LNCAP (cell line): ENCODE results near the gene C19orf53.

ENCODE experiments used
- TF ChIP-seq, protein P1 (sequence below): fragments of 450-650 bp; IDR thresholded peaks from 2 replicates; pipeline ENCODE4 v1.5.1; 2017; ENCODE audit warnings: mild to moderate bottlenecking

Gene C19orf53

DNA sequence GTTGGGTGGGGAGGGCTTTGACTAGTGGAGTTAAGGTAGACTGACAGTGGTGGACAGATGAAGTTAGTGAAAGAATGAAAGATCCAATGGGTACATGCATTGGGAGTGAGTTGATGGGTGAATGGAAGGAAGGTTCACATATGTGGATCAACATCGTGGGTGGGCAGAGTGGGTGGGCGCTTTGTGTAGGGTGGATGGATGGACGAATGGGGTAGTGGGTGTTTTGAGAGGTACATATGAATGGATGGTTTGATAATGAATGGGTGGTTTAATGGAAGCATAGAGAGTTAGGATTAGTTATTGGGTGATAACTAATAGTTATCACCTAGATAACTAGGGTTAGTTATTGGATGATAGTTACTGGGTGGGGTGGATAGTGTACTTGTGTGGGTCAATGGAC is 32.5 kb downstream of the C19orf53 start:
- TF ChIP-seq, protein P1, sequence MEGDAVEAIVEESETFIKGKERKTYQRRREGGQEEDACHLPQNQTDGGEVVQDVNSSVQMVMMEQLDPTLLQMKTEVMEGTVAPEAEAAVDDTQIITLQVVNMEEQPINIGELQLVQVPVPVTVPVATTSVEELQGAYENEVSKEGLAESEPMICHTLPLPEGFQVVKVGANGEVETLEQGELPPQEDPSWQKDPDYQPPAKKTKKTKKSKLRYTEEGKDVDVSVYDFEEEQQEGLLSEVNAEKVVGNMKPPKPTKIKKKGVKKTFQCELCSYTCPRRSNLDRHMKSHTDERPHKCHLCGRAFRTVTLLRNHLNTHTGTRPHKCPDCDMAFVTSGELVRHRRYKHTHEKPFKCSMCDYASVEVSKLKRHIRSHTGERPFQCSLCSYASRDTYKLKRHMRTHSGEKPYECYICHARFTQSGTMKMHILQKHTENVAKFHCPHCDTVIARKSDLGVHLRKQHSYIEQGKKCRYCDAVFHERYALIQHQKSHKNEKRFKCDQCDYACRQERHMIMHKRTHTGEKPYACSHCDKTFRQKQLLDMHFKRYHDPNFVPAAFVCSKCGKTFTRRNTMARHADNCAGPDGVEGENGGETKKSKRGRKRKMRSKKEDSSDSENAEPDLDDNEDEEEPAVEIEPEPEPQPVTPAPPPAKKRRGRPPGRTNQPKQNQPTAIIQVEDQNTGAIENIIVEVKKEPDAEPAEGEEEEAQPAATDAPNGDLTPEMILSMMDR: no peak

DNA sequence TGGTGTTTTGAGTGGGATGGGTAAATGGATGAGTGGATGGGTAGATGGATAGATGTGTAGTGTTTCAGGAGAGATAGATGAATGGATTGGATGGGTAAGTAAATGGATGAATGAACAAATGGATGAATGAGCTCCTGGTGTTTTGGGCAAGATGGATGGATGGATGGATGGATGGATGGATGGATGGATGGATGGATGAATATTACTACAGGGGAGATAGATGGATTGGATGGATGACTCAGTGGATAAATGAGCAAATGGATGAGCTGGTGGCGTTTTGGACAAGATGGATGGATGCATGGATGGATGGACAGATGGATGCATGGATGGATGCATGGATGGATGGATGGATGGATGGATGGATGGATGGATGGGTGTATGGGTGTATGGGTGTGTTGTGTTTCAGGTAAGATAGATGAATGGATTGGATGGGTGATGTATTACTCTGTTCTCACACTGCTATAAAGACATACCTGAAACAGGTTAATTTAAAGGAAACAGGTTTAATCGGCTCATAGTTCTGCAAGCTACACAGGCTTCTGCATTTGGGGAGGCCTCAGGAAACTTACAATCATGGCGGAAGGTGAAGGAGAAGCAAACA is 33.3 kb downstream of the C19orf53 start:
- TF ChIP-seq, protein P1: no peak

DNA sequence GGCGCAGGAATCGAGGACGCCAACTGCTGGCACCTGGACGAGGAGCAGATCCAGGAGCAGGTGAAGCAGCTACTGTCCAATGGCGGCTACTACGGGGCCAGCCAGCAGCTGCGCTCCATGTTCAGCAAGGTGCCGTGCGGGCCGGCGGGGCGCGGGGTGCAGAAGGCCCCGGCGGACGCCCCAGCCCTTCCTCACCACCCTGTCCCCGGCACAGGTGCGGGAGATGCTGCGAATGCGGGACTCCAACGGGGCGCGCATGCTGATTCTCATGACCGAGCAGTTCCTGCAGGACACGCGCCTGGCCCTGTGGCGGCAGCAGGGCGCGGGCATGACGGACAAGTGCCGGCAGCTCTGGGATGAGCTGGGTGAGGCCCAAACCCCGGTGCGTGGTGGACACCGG is 34.6 kb downstream of the C19orf53 start:
- TF ChIP-seq, protein P1: no peak

DNA sequence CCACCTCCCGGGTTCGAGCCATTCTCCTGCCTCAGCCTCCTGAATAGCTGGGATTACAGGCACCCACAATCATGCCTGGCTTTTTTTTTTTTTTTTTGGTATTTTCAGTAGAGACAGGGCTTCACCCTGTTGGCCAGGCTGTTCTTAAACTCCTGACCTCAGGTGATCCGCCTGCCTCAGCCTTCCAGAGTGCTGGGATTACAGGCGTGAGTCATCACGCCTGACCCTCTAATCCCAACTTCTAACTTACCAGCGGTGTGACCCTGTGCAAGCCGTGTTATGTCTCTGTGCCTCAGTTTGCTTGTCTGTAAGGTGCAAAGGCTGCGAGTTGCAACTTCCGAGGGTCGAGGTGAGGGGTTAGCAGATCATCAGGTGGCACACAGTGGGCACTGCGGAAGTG is 38.3 kb downstream of the C19orf53 start:
- TF ChIP-seq, protein P1: no peak

DNA sequence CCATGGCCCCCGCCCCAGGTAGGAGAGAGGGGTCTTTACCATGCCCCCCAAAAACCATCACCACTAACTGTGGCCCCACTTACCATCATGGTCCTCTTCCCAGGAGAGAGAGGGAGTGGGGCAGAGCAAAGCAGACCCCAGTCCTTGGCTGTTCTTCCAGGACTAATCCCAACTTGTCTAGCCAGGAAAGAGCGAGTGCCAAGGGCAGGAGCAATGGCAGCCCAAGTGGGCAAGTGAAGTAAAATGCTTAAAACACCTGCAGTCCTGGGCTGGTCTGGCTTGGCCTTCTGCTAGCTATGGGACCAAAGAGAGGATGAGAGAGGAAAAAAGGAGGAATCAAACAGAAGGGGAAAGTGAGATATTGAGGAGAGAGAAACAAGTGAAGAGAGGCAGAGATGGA is 38.9 kb downstream of the C19orf53 start:
- TF ChIP-seq, protein P1: no peak

DNA sequence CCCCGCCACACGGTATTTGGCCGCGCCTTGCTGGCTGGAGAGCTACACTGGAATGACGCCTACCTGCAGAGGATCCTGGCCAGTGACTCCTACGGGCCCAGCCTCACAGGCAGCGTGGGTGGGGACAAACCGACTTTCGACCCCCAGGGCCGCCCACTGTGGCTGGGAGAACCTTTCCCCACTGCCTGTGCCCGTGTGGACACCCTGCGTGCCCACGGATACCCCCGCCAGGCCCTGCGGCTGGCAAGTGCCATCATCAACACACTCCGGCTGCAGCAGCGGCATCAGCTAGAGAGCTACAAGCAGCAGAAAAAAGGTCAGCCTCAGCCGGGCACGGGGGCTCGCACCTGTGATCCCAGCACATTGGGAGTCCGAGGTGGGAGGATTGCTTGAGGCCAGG is 40.3 kb downstream of the C19orf53 start:
- TF ChIP-seq, protein P1: no peak

DNA sequence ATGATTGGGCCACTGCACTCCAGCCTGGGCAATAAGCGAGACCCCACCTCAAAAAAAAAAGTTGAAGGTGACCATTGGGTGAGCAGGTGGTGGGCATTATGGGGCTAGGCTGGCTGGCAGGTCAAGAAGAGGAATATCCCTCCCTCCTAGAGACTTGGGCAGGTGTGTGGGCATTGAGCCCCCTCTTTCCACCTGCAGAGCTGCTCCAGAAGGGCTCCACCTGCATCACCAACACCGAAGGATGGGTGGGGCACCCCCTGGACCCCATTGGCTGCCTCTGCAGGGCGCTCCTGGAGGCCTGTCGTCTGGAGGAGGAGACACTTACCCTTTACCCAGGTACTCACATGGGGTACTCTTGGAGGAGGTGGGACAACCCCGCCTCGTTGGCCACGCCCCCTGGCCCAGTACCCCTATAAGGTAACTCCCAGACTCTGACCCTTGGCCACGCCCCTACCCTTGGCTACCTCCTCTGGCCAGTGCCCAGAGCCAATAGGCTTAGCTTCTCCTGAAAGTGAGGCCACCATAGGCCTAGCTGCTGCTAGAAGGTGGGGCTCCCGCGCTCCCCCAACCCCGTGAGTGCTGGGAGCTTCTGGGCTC is 42.9 kb downstream of the C19orf53 start:
- TF ChIP-seq, protein P1: no peak
